ENCODE data around the gene RASGRF2. TPM values are rescaled to one million over a fixed set of nuclear protein-coding genes. Genes with fewer than 3 reads are reported as not detected.

Gene RASGRF2
- total and polyA plus RNA-seq, 8 donors = 1.1 to 2.7 (median 1.4) TPM

GRCh38 chr5:81249240-81249639 lies 289.1 kb downstream of the RASGRF2 start:
- ATAC-seq = no peak
- WGBS, 2 donors = 92 to 93% methylated on average over 4 of the region's 4 CpGs
- no peak for FAIRE-seq

DNA sequence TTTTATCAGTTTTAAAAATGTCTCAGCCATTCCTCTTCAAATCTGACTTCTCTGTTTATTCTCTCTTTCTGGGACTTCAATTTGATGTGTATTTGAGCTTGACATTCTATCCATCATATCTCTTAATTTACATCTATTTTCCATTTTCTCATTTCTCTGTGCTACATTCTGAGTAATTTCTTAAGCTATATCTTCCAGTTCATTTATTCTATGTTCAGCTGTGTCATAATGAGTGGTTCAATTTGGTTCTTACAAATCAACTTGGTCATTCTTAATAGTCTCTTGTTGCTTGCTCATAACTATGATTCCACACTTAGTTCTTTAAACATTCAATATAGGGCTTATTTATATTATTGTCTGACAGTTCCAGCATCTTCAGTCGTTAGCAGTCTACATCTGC lies 289.8 kb downstream of the RASGRF2 start:
- ATAC-seq (no peak), DNase-seq (no peak), FAIRE-seq (no peak)
- Histone ChIP-seq H3K27me3 (no peaks in the 10 kb centered on the region), H3K4me1 (peaks cover 0 to 6% (median 0%) of the 10 kb centered on the region in 3 donors), H3K27ac (no peak overlapping the region), H3K4me3 (no peak overlapping the region), H3K9me3 (no peaks in the 10 kb centered on the region), H3K36me3 (peaks cover 0 to 4% (median 0%) of the 10 kb centered on the region in 3 donors)
- 89 to 91% methylated on average over 1 of the region's 1 CpG for WGBS, 2 donors
- intact Hi-C loops (cut with DNase I) = no loop called here
- no peak for TF ChIP-seq CTCF (IDR thresholded peaks at IDR 0.05)

More at GRCh38 chr5:81249240-81249639, 289.1 kb downstream of the RASGRF2 start:
- Histone ChIP-seq H3K9me3 (no peaks in the 10 kb centered on the region), H3K36me3 (no peaks in the 10 kb centered on the region), H3K27me3 (no peaks in the 10 kb centered on the region), H3K4me1 (peaks cover 0 to 6% (median 0%) of the 10 kb centered on the region in 3 donors), H3K27ac (no peak overlapping the region), H3K4me3 (no peak overlapping the region)
- TF ChIP-seq CTCF (IDR thresholded peaks at IDR 0.05) = no peak
- DNase-seq = no peak
- intact Hi-C loops (cut with DNase I) = no loop called here

DNA sequence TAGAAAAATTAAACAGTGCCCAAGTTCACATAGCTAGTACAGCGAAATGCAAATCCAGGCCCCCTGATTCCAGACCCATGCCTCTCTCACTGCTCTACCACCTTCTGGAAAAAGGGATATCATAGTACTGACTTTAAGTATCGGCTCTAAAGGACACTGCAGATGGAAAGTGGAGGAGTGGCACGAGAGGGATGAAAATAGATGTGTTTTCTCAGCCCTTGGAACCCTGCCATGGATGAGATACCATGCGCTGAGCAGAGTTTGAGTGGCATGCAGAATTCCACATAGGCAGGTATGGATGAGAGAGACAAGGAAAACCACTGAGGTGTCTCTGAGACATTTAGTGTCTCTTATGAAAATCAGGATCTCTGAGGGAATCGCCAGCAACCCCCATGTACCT lies 291.8 kb downstream of the RASGRF2 start:
- peaks cover 0 to 4% (median 0%) of the 10 kb centered on the region in 3 donors for H3K36me3 ChIP-seq
- TF ChIP-seq CTCF (IDR thresholded peaks at IDR 0.05) = no peak
- no peak overlapping the region for H3K4me3 ChIP-seq
- no peaks in the 10 kb centered on the region for H3K27me3 ChIP-seq
- FAIRE-seq (no peak), ATAC-seq (no peak), DNase-seq (no peak)
- H3K4me1 ChIP-seq = peaks cover 0 to 6% (median 0%) of the 10 kb centered on the region in 3 donors
- no peaks in the 10 kb centered on the region for H3K9me3 ChIP-seq
- no peak overlapping the region for H3K27ac ChIP-seq
- WGBS, 2 donors = 71 to 75% methylated on average over 5 of the region's 5 CpGs
- intact Hi-C loops (cut with DNase I) = no loop called here

DNA sequence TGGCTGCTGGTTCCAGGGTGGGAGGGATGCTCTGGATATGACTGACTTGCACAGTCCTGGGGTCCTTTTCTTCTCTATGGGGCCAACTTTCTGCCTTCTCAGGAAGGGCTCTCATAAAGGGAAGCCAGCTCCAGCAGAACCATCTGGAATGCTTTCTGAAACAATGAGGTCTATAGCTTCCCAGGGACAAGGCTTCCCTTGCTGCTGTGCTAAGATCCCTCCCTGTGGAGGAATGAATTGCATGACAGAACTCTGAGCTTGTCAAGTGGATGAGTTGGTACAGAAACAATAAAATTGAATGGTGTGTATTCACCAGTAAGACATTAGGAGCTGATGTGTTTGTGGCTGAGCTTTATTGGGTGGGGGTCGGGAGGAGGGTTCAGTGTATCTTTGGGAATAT lies 292.7 kb downstream of the RASGRF2 start:
- Histone ChIP-seq H3K9me3 (no peaks in the 10 kb centered on the region), H3K36me3 (peaks cover 0 to 4% (median 0%) of the 10 kb centered on the region in 3 donors), H3K27me3 (no peaks in the 10 kb centered on the region), H3K27ac (no peak overlapping the region), H3K4me1 (peaks cover 0 to under 1% (median 0%) of the 10 kb centered on the region in 3 donors), H3K4me3 (no peak overlapping the region)
- WGBS, 2 donors = 94 to 100% methylated on average over 1 of the region's 1 CpG
- no peak for ATAC-seq
- TF ChIP-seq CTCF (IDR thresholded peaks at IDR 0.05) = no peak
- FAIRE-seq = no peak
- no peak for DNase-seq
- intact Hi-C loops (cut with DNase I) = no loop called here

- Histone ChIP-seq H3K4me3 (no peak overlapping the region), H3K27ac (no peak overlapping the region), H3K4me1 (no peaks in the 10 kb centered on the region), H3K36me3 (peaks cover 0 to 4% (median 0%) of the 10 kb centered on the region in 3 donors), H3K9me3 (no peaks in the 10 kb centered on the region), H3K27me3 (no peaks in the 10 kb centered on the region)
- intact Hi-C loops (cut with DNase I) = no loop called here
- whole genome bisulfite sequencing, 2 donors = 82 to 95% methylated on average over 4 of the region's 4 CpGs
- FAIRE-seq (no peak), ATAC-seq (no peak), DNase-seq (no peak)
- TF ChIP-seq CTCF (IDR thresholded peaks at IDR 0.05) = no peak
Measured at GRCh38 chr5:81253875-81254274, 293.7 kb downstream of the RASGRF2 start.
